HG03571 (cell line): ENCODE measurements around the gene RCOR1.
A peak's percentile ranks its signal among the peaks of the same experiment; 100 is the strongest.
"Not testable (repeated sequence)": the region's sequence is repeated elsewhere in the genome, so short reads cannot be mapped to it uniquely, and the experiment has no call there.

Experiments used
- ATAC-seq: cut with Tn5 transposase; IDR thresholded peaks from one replicate; pipeline ENCODE4 v1.9.1; 2021; ENCODE audit not compliant: unreplicated experiment

The RCOR1 gene

GRCh38 chr14:102591944-102592762, at the start of gene RCOR1:
Gene RCOR1 (plus strand): TSS chr14:102592649. CDS start chr14:102592887, 238 bp downstream.
- ATAC-seq = peak; percentile 67

- ATAC-seq = no peak
Measured at GRCh38 chr14:102544046-102544746, 48.3 kb upstream of the RCOR1 start.

GRCh38 chr14:102544747-102545460, 47.5 kb upstream of the RCOR1 start:
- no peak for ATAC-seq

GRCh38 chr14:102545461-102546265, 46.8 kb upstream of the RCOR1 start:
- no peak for ATAC-seq

- ATAC-seq = no peak
Measured at GRCh38 chr14:102548616-102549240, 43.7 kb upstream of the RCOR1 start.

- not testable (repeated sequence) for ATAC-seq
Measured at GRCh38 chr14:102550927-102551401, 41.5 kb upstream of the RCOR1 start.

- ATAC-seq = no peak
Measured at GRCh38 chr14:102551995-102552705, 40.3 kb upstream of the RCOR1 start.

- ATAC-seq = no peak
Measured at GRCh38 chr14:102554821-102555819, 37.3 kb upstream of the RCOR1 start.

GRCh38 chr14:102556098-102556677, 36.3 kb upstream of the RCOR1 start:
- ATAC-seq = no peak

GRCh38 chr14:102557434-102558226, 34.8 kb upstream of the RCOR1 start:
- ATAC-seq = no peak

GRCh38 chr14:102558556-102558955, 33.9 kb upstream of the RCOR1 start:
- no peak for ATAC-seq

- ATAC-seq = no peak
Measured at GRCh38 chr14:102560458-102561261, 31.8 kb upstream of the RCOR1 start.

GRCh38 chr14:102565331-102565887, 27.0 kb upstream of the RCOR1 start:
- peak; percentile 56 for ATAC-seq

- ATAC-seq = no peak
Measured at GRCh38 chr14:102565959-102566358, 26.5 kb upstream of the RCOR1 start.

GRCh38 chr14:102568115-102568614, 24.3 kb upstream of the RCOR1 start:
- ATAC-seq = no peak
